Measurements from ENCODE around the gene TRIO.

DNA sequence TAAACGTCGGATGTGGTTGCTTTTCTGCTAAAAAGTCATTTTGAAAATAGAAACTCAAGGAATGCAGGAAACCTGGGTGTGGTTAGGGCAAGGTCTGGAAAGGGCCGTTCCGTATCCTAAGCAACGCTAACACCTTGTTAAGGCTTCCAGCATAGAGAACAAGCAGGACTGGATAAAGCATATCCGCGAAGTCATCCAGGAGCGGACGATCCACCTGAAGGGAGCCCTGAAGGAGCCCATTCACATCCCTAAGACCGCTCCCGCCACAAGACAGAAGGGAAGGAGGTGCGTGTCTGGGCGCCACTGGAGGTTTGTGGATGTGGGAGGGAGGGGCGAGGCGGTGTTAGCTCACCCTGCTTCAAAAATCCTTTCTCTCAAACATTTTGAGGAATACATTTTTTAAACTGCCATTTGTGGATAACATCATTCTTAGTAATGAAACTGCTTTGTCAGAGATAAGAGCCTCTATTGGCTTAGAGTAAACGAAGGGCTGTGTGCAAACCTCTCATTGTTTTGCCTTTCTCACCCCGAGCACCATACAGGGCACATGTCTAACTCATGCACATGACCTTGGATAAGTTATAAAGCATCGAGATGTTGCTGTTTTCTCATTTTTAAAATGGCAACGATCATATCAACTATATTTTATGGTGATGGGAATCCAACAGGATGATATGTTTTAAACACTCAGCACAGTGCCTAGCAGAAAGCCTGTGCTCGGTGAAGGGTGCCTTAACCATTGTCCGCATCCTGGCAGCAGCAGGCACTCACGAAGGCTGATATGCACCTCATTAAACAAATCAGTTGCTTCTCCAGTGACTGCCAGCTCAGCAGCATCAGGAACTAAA lies 262.8 kb downstream of the TRIO start:
- TF ChIP-seq MAX (CRISPR knock-in tag; IDR thresholded peaks at IDR 0.05), result no peak
- TF ChIP-seq CTCF (IDR thresholded peaks at IDR 0.05), result no peak
- no peak for TF ChIP-seq ZNF263 (CRISPR knock-in tag; IDR thresholded peaks at IDR 0.05; ENCODE audit: low read depth)
